Neuronal stem cell (in vitro differentiated cells): Measurements from ENCODE around the gene HS1BP3.

Experiments
- DNase-seq: peaks from one replicate; pipeline ENCODE4 v3.0.0-alpha.2; 2013; ENCODE audit warnings: low spot score
- H2AFZ ChIP-seq: one replicate; pipeline ENCODE4 v1.6.1; 2013; ENCODE audit warnings: mild to moderate bottlenecking, low read length, inconsistent platforms
- H2AK5ac ChIP-seq: 2 replicates; pipeline ENCODE4 v1.6.1; 2013; ENCODE audit warnings: low read depth, mild to moderate bottlenecking, inconsistent platforms, low read length, moderate library complexity, mixed read lengths
- H2BK120ac ChIP-seq: 2 replicates; pipeline ENCODE4 v1.6.1; 2013; ENCODE audit warnings: low read depth, mild to moderate bottlenecking, inconsistent platforms, low read length, moderate library complexity, mixed read lengths
- H2BK12ac ChIP-seq: one replicate; pipeline ENCODE4 v1.6.1; 2013; ENCODE audit warnings: low read length, inconsistent platforms
- H2BK15ac ChIP-seq: 2 replicates; pipeline ENCODE4 v1.6.1; 2013; ENCODE audit warnings: mild to moderate bottlenecking, low read length, inconsistent platforms, mixed read lengths
- H2BK5ac ChIP-seq: one replicate; pipeline ENCODE4 v1.6.1; 2013; ENCODE audit warnings: inconsistent platforms, mild to moderate bottlenecking, low read length, moderate library complexity
- H3K14ac ChIP-seq: one replicate; pipeline ENCODE4 v1.6.1; 2013; ENCODE audit warnings: low read length, inconsistent platforms
- H3K18ac ChIP-seq: 2 replicates; pipeline ENCODE4 v1.6.1; 2013; ENCODE audit warnings: low read length, inconsistent platforms
- H3K23ac ChIP-seq: 2 replicates; pipeline ENCODE4 v1.6.1; 2013; ENCODE audit warnings: low read depth, mild to moderate bottlenecking, mixed read lengths, low read length, inconsistent platforms; ENCODE audit not compliant: poor library complexity
- H3K27ac ChIP-seq: replicated peaks from 3 replicates; pipeline ENCODE4 v1.5.1; 2013; ENCODE audit warnings: low read length, inconsistent platforms
- H3K27me3 ChIP-seq, 3 experiments: 2 replicates each; pipeline ENCODE4 v1.6.1; 2013; ENCODE audit warnings: low read length in 3 of 3, mild to moderate bottlenecking in 2 of 3, inconsistent platforms in 1 of 3, low read depth in 1 of 3, mixed read lengths in 1 of 3, moderate library complexity in 1 of 3; ENCODE audit not compliant: control insufficient read depth in 3 of 3, insufficient read depth in 3 of 3
- H3K36me3 ChIP-seq, 2 donors: replicated peaks in 1 of 2; 2 replicates each; pipeline ENCODE4 v1.6.1; 2013; ENCODE audit warnings: low read length in 2 of 2; ENCODE audit not compliant: control insufficient read depth in 2 of 2, insufficient read depth in 2 of 2
- H3K4ac ChIP-seq: 2 replicates; pipeline ENCODE4 v1.6.1; 2013; ENCODE audit warnings: inconsistent platforms, mild to moderate bottlenecking, low read length, moderate library complexity
- H3K4me1 ChIP-seq, 2 donors: 1 replicate in 1 of 2; 2 replicates in 1 of 2; pipeline ENCODE4 v1.6.1; 2013; ENCODE audit warnings: low read length in 2 of 2, low read depth in 1 of 2; ENCODE audit not compliant: control insufficient read depth in 2 of 2, insufficient read depth in 1 of 2
- H3K4me2 ChIP-seq: one replicate; pipeline ENCODE4 v1.6.1; 2013; ENCODE audit warnings: mild to moderate bottlenecking, low read length, inconsistent platforms; ENCODE audit not compliant: insufficient read depth, poor library complexity, severe bottlenecking
- H3K4me3 ChIP-seq, 2 donors: 2 replicates each; pipeline ENCODE4 v1.5.1; 2013; ENCODE audit warnings: low read length in 2 of 2, mild to moderate bottlenecking in 2 of 2, inconsistent platforms in 1 of 2, moderate library complexity in 1 of 2
- H3K79me1 ChIP-seq: one replicate; pipeline ENCODE4 v1.6.1; 2013; ENCODE audit warnings: low read depth, mild to moderate bottlenecking, inconsistent platforms, low read length, moderate library complexity
- H3K9ac ChIP-seq: one replicate; pipeline ENCODE4 v1.6.1; 2013; ENCODE audit warnings: mild to moderate bottlenecking, low read depth, low read length, inconsistent platforms; ENCODE audit not compliant: poor library complexity
- H3K9me3 ChIP-seq, 2 donors: replicated peaks in 1 of 2; 2 replicates each; pipeline versions ENCODE3 to v1.6.1; 2013; ENCODE audit warnings: low read length in 2 of 2, mild to moderate bottlenecking in 2 of 2, inconsistent platforms in 1 of 2, low read depth in 1 of 2, mixed read lengths in 1 of 2, moderate library complexity in 1 of 2; ENCODE audit not compliant: control insufficient read depth in 2 of 2, insufficient read depth in 1 of 2
- H4K8ac ChIP-seq: one replicate; pipeline ENCODE4 v1.6.1; 2013; ENCODE audit warnings: low read depth, mild to moderate bottlenecking, inconsistent platforms, low read length, moderate library complexity
- H4K91ac ChIP-seq: one replicate; pipeline ENCODE4 v1.6.1; 2013; ENCODE audit warnings: low read length, low read depth, mild to moderate bottlenecking, inconsistent platforms; ENCODE audit not compliant: poor library complexity
- WGBS, 2 donors: extraction: QIAGEN DNeasy Blood & Tissue Kit; methylation state at CpG; one replicate each; pipeline ENCODE4 v1.1.7; 2013; ENCODE audit warnings: missing lambda C conversion rate in 2 of 2, mixed read lengths in 1 of 2; ENCODE audit not compliant: insufficient read length in 2 of 2, insufficient replicate concordance in 1 of 2; ENCODE audit errors: extremely low coverage in 2 of 2; 5-methylcytosine and 5-hydroxymethylcytosine counted together

HS1BP3 gene

DNA sequence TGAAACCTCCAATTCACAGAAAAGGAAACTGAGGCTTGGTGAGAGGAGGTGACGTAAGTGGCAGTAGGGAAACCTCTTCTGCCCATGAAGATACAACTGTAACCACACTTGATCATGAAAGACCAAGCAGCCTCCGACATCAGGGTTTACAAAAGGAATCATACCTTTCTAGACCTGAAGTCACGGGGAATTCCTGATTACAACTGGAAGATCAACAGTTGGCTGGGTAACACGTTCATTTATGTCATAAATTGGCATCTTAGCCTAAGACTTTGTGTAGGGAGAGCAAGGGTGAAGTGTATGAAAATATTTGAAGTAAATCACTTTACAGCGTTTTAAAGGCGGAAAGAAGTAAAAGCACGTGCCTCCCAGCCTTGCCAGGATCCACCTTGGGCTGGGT is 922 bp downstream of the HS1BP3 start:
- no CpG with 5 or more reads among the region's 7 CpGs for WGBS, 2 donors
- Histone ChIP-seq H3K4ac (no peak overlapping the region), H3K9ac (peak overlapping the region; percentile 36), H2BK15ac (peak overlapping the region; percentile 16), H2AFZ (no peak overlapping the region), H3K4me3 (peak overlapping the region; percentile 84 to 89), H3K79me1 (no peaks in the 10 kb centered on the region), H3K27me3 (peaks cover 0 to 18% (median 2%) of the 10 kb centered on the region in 3 experiments), H4K91ac (no peak overlapping the region), H3K4me1 (peaks cover 6 to 24% of the 10 kb centered on the region in 2 donors), H2BK12ac (no peak overlapping the region), H3K18ac (no peak overlapping the region), H4K8ac (no peak overlapping the region), H2AK5ac (peak overlapping the region; percentile 31), H3K27ac (no peak overlapping the region), H3K4me2 (no peak overlapping the region), H3K14ac (no peak overlapping the region), H3K9me3 (no peaks in the 10 kb centered on the region), H2BK5ac (no peak overlapping the region), H3K36me3 (peaks cover 0 to 4% of the 10 kb centered on the region in 2 donors), H3K23ac (no peak overlapping the region), H2BK120ac (no peak overlapping the region)
- no peak for DNase-seq

DNA sequence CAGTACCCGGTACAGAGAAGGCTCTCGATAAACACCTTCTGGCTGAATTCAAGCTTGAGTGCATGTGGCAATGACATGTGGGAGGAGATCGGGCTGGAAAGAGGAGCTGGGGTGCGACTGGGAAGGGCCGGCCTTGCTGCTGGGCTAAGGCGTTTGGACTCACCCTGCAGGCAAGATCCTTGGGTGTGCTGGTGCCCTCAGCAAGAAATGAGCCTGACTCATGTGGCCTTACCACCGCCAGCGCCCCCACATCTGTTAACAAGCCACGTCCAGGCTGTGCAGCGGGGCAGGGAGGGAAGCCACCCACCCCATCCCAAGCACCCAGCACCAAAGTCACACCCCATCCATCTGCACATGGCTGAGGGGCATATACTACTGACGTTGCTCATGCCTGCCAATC is 1.3 kb downstream of the HS1BP3 start:
- H3K4me3 ChIP-seq: no peak overlapping the region
- no peak overlapping the region for H3K27ac ChIP-seq

GRCh38 chr2:20648831-20649230 is 2.1 kb downstream of the HS1BP3 start:
- Histone ChIP-seq H3K27me3 (peaks cover 0 to 10% (median 2%) of the 10 kb centered on the region in 3 experiments), H3K4me3 (no peak overlapping the region)
- WGBS, 2 donors: no CpG with 5 or more reads among the region's 9 CpGs

More for the DNA sequence above, 1.3 kb downstream of the HS1BP3 start:
- H3K9me3 ChIP-seq: no peaks in the 10 kb centered on the region
- no peak overlapping the region for H3K14ac ChIP-seq
- H3K4ac ChIP-seq: no peak overlapping the region
- peaks cover 0 to 8% of the 10 kb centered on the region in 2 donors for H3K36me3 ChIP-seq
- peak overlapping the region; percentile 36 for H3K9ac ChIP-seq
- peak overlapping the region; percentile 47 for H2BK5ac ChIP-seq
- H4K91ac ChIP-seq: peak overlapping the region; percentile 77
- no peak overlapping the region for H2BK12ac ChIP-seq
- H3K4me2 ChIP-seq: no peak overlapping the region
- peaks cover 0 to 16% (median 2%) of the 10 kb centered on the region in 3 experiments for H3K27me3 ChIP-seq
- no peaks in the 10 kb centered on the region for H3K79me1 ChIP-seq
- peak overlapping the region; percentile 31 for H2AK5ac ChIP-seq
- WGBS, 2 donors: no CpG with 5 or more reads among the region's 11 CpGs
- peaks cover 6 to 24% of the 10 kb centered on the region in 2 donors for H3K4me1 ChIP-seq
- no peak overlapping the region for H3K23ac ChIP-seq
- peak overlapping the region; percentile 16 for H2BK15ac ChIP-seq
- no peak for DNase-seq
- no peak overlapping the region for H3K18ac ChIP-seq
- no peak overlapping the region for H2AFZ ChIP-seq
- no peak overlapping the region for H2BK120ac ChIP-seq
- H4K8ac ChIP-seq: no peak overlapping the region

DNA sequence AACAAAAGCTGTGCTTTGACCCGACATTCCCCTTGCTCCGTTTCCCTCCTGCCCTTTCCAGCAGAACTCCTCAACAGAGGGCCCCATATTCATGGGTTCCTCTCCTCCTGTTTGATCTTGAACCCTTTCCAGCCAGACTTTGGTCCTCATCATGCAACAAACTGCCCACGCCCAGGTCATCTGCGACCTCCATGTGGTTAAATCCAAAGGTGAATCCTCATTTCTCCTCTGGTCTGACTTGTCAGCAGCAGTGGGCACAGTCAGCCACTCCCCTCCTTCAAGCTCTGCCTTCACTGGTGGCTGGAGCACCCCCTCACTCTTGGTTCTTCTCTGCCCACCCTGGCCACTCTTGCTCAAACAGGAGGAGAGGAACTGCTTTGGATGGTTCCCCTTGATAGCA is 2.7 kb downstream of the HS1BP3 start:
- Histone ChIP-seq H3K18ac (peak overlapping the region; percentile 6), H3K79me1 (no peaks in the 10 kb centered on the region), H3K4me3 (no peak overlapping the region), H2BK120ac (no peak overlapping the region), H3K36me3 (peaks cover 0 to 8% of the 10 kb centered on the region in 2 donors), H3K9me3 (no peaks in the 10 kb centered on the region), H2AFZ (no peak overlapping the region), H3K14ac (no peak overlapping the region), H3K4ac (no peak overlapping the region), H3K4me2 (no peak overlapping the region), H4K8ac (no peak overlapping the region), H2BK5ac (peak overlapping the region; percentile 58), H3K23ac (no peak overlapping the region), H3K4me1 (peaks cover 6 to 24% of the 10 kb centered on the region in 2 donors), H3K9ac (no peak overlapping the region), H3K27ac (no peak overlapping the region), H4K91ac (no peak overlapping the region), H2BK15ac (no peak overlapping the region), H2BK12ac (no peak overlapping the region), H3K27me3 (peaks cover 0 to 9% (median 2%) of the 10 kb centered on the region in 3 experiments), H2AK5ac (no peak overlapping the region)
- no peak for DNase-seq
- WGBS, 2 donors: no CpG with 5 or more reads among the region's 4 CpGs

More at GRCh38 chr2:20648831-20649230, 2.1 kb downstream of the HS1BP3 start:
- H3K4me1 ChIP-seq: peaks cover 6 to 24% of the 10 kb centered on the region in 2 donors
- H3K9me3 ChIP-seq: no peaks in the 10 kb centered on the region
- H3K14ac ChIP-seq: no peak overlapping the region
- peak overlapping the region; percentile 47 for H2BK5ac ChIP-seq
- no peak overlapping the region for H3K27ac ChIP-seq
- H3K36me3 ChIP-seq: peaks cover 0 to 8% of the 10 kb centered on the region in 2 donors
- H3K4me2 ChIP-seq: no peak overlapping the region
- H2AK5ac ChIP-seq: no peak overlapping the region
- no peak overlapping the region for H4K91ac ChIP-seq
- no peak overlapping the region for H3K9ac ChIP-seq
- H4K8ac ChIP-seq: no peak overlapping the region
- H2AFZ ChIP-seq: no peak overlapping the region
- no peaks in the 10 kb centered on the region for H3K79me1 ChIP-seq
- H3K23ac ChIP-seq: no peak overlapping the region
- no peak overlapping the region for H3K4ac ChIP-seq
- DNase-seq: no peak
- H3K18ac ChIP-seq: no peak overlapping the region
- no peak overlapping the region for H2BK12ac ChIP-seq
- H2BK120ac ChIP-seq: peak overlapping the region; percentile 14
- H2BK15ac ChIP-seq: no peak overlapping the region
